22Rv1 (cell line): ENCODE results near the gene PRKCE.

ENCODE experiments used
- H3K27ac ChIP-seq: fragments of 450-650 bp; 2 replicates; pipeline ENCODE4 v1.5.1; 2017
- ZFX ChIP-seq: fragments of 450-650 bp; IDR thresholded peaks from 2 replicates; pipeline ENCODE4 v1.6.1; 2017; ENCODE audit warnings: antibody characterized with exemption, borderline replicate concordance
- TF ChIP-seq, protein P1 (sequence below): fragments of 450-650 bp; IDR thresholded peaks from 2 replicates; pipeline ENCODE4 v1.5.1; 2017; ENCODE audit warnings: mild to moderate bottlenecking

PRKCE gene

DNA sequence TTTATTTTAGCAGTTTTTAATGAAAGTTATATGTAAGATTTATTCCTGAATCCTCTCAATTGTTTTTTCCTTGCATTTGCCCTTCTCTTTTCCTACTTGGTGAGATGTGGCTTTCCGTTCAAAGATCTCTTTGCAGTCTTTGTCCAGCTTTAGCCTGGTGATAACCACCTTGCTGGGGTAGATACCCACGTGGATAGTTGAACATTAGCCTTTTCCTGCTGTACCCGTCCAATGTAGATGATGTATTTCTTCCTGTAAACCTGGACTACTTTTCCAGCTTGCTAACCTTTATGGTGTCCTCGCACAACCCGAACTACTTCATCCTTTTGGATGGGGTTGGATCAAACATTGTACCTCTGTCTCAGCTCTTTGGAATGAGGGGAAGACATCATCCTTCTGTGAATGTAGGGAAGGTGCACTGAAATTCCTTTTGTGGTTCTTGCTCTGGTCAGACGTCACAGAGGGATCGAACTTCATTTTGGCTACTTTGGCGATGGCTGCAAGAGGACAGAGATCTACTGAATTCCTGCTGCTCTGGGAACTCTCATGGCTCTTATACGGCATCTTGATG, 352.5 kb downstream of the PRKCE start:
- TF ChIP-seq ZFX: no peak
- TF ChIP-seq, protein P1, sequence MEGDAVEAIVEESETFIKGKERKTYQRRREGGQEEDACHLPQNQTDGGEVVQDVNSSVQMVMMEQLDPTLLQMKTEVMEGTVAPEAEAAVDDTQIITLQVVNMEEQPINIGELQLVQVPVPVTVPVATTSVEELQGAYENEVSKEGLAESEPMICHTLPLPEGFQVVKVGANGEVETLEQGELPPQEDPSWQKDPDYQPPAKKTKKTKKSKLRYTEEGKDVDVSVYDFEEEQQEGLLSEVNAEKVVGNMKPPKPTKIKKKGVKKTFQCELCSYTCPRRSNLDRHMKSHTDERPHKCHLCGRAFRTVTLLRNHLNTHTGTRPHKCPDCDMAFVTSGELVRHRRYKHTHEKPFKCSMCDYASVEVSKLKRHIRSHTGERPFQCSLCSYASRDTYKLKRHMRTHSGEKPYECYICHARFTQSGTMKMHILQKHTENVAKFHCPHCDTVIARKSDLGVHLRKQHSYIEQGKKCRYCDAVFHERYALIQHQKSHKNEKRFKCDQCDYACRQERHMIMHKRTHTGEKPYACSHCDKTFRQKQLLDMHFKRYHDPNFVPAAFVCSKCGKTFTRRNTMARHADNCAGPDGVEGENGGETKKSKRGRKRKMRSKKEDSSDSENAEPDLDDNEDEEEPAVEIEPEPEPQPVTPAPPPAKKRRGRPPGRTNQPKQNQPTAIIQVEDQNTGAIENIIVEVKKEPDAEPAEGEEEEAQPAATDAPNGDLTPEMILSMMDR: no peak
- no peak overlapping the region for H3K27ac ChIP-seq

DNA sequence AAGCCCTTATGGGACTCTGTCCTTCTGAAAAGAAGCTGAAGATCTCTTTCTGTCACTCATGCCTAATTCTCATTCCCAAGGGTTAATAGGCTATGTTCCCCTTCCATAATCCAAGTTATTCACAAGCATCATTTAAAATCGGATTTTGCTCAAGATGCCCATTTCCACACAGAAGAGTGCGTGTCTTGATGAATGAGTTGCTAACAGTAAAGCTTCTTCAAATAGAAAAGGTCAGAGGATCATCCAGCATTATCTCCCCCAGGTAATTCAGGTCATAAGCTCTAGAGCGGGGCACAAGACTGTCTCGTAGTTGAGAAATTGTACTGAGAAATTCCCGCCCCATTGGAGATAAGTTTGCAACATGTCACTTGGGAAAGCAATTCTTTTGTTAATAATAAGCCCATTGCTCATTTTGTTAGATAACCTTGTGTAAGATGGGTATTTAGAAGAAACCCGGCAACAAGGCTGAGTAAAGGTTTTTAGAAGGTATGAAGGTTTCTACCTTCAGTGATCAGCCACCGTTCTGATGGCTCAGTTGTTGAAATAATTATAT, 355.1 kb downstream of the PRKCE start:
- H3K27ac ChIP-seq: no peak overlapping the region
- no peak for TF ChIP-seq ZFX
- TF ChIP-seq, protein P1: no peak

- TF ChIP-seq ZFX: no peak
- TF ChIP-seq, protein P1: no peak
- no peak overlapping the region for H3K27ac ChIP-seq
Measured at GRCh38 chr2:46007412-46007811, 355.9 kb downstream of the PRKCE start.

DNA sequence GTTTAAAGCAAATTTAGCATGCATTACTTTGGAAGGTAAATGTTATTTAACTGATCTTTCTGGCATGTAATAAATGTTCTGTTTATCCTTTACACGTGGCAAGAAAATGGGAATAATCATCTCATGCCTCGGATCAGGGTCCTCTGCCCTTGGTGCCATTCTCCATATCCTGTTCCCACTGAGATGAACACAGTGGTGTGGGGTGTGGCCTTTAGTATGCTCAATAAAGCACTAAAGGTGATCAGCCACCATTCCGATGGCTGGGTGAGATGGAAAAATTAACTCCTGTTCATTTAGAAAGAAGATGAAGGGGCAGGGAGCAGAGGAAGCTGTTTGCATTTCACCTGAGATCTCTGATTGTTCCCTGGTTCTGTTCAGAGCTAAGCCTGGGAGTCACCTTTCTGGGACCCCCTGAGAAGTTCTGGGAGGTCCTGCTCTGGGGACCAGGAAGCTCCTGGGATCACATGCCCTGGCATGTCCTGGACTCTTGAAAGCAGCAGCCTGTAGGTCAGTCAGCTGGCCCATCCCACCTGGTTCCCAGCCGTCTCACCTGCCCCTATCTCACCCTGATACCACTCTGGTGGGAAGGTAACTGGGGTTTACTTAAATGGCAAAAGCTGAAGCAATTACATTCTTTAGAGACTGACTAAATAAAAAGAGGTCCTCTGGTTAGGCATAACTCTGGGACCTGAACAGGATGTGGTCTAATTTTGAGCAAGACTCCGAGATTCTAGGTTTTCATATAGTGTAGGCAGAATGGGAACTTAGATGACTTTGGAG, 356.8 kb downstream of the PRKCE start:
- TF ChIP-seq, protein P1: no peak
- no peak for TF ChIP-seq ZFX
- H3K27ac ChIP-seq: no peak overlapping the region

DNA sequence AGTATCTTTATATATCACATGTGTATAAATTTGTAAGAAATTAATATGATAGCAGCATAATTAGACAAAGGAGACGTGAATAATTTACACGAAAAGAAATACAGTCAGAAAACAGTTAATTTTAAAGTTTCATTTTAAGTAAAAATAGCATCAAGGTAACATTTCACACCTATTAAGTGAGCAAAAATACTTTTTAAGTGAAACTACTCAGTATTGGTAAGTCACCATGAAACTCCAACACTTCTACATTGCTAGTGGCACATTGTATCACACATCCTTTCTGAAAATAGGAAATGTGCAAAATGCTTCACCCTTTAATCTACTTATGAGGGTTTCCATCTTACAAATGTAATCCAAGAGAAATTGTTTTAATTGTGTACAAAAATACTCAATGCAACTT, 357.8 kb downstream of the PRKCE start:
- H3K27ac ChIP-seq: no peak overlapping the region

DNA sequence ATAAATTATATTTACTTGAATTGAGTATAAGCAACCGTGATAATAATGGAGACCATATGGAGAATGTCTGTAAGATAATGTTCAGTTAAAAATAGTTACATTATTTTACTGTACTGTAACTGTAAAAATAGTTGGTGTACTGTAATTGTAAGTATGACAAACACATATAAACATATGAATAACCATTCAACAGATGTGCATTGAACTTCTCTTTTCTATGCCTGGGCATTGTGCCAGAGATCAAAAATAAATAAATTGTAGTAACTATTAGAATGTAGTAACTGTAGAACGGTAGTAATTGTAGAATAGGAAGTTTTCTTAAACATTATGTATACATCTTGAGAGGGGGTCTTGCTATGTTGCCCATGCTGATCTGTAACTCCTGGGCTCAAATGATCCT, 358.3 kb downstream of the PRKCE start:
- H3K27ac ChIP-seq: no peak overlapping the region
- TF ChIP-seq, protein P1: no peak
- TF ChIP-seq ZFX: no peak

More for the DNA sequence above, 357.8 kb downstream of the PRKCE start:
- TF ChIP-seq, protein P1: no peak
- no peak for TF ChIP-seq ZFX
